ENCODE measurements around the gene TRPC6. TPM values are rescaled to one million over a fixed set of nuclear protein-coding genes. Genes with fewer than 3 reads are reported as not detected.

The TRPC6 gene
- total and polyA plus RNA-seq, 9 of the 15 experiments (the other 6 are each of a cell fraction or from before 2014, with no cell fraction given) = not detected

DNA sequence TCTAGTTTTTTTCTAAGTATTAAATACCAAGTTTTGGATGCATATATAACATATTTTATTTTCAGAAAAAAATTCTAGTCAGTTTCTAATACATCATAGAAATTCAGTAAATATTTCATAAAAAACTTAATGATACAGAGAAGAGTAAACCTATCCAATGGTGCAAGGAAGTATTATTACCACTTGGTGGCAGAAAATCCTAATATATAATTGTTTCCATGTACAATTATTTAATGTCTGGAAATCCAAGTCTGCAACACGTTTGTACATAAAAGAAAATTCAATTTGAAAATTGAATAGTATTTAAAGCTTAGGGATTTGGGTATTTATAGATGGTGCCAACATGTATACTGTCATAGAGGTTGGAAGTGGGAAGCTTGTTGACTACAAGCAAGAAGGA lies 127.0 kb downstream of the TRPC6 start:
- POLR2A ChIA-PET = no interaction called here
- H3K79me2 ChIP-seq (ENCODE audit: control insufficient read depth, insufficient read depth, low read length) = no peaks in the 10 kb centered on the region
- H3K4me1 ChIP-seq (replicated peaks in 1 of 2; ENCODE audit: control insufficient read depth in 2 of 2, insufficient read depth in 2 of 2, low read length in 2 of 2) = no peaks in the 10 kb centered on the region
- no peaks in the 10 kb centered on the region for H3K9me1 ChIP-seq (ENCODE audit: control insufficient read depth, insufficient read depth, low read length)
- no peak overlapping the region for H3K9ac ChIP-seq (ENCODE audit: insufficient read depth in 1 of 2, low read depth in 2 of 2, low read length in 2 of 2)
- FAIRE-seq (no peak), DNase-seq (ENCODE audit: extremely low read depth in 1 of 4, low spot score in 3 of 4) (no peak), ATAC-seq (no peak)
- no peaks in the 10 kb centered on the region for H3K27me3 ChIP-seq (ENCODE audit: control insufficient read depth in 2 of 2, insufficient read depth in 2 of 2, low read length in 2 of 2)
- no peak overlapping the region for H3K4me2 ChIP-seq (ENCODE audit: insufficient read depth, low read length)
- CTCF ChIA-PET (ENCODE audit: low intra/inter-chr PET ratio) = no interaction called here
- no peaks in the 10 kb centered on the region for H4K20me1 ChIP-seq (replicated peaks; ENCODE audit: control insufficient read depth, insufficient read depth, low read length)
- no peak overlapping the region for H2AFZ ChIP-seq (ENCODE audit: low read depth, low read length)
- no TSS peak for BruUV-seq (replicated peaks)
- no peaks in the 10 kb centered on the region; the same call in none of the 2 replicates for H3K9me3 ChIP-seq (replicated peaks; ENCODE audit: control insufficient read depth, insufficient read depth, low read depth, low read length)
- 0% methylated on average over 1 of the region's 1 CpG for WGBS (ENCODE audit: insufficient coverage, low coverage, missing lambda C conversion rate)
- TF ChIP-seq RBM34 (IDR thresholded peaks at IDR 0.05; ENCODE audit: borderline replicate concordance, insufficient read depth, low read length) (no peak), NR1H2 (CRISPR knock-in tag; IDR thresholded peaks at IDR 0.05) (no peak), CREM (IDR thresholded peaks at IDR 0.05; ENCODE audit: low read depth) (no peak), ZFP1 (CRISPR knock-in tag; IDR thresholded peaks at IDR 0.05) (no peak), ZBTB1 (CRISPR knock-in tag; IDR thresholded peaks at IDR 0.05; ENCODE audit: borderline replicate concordance, low read depth) (no peak)
- TF ChIP-seq, protein P1, sequence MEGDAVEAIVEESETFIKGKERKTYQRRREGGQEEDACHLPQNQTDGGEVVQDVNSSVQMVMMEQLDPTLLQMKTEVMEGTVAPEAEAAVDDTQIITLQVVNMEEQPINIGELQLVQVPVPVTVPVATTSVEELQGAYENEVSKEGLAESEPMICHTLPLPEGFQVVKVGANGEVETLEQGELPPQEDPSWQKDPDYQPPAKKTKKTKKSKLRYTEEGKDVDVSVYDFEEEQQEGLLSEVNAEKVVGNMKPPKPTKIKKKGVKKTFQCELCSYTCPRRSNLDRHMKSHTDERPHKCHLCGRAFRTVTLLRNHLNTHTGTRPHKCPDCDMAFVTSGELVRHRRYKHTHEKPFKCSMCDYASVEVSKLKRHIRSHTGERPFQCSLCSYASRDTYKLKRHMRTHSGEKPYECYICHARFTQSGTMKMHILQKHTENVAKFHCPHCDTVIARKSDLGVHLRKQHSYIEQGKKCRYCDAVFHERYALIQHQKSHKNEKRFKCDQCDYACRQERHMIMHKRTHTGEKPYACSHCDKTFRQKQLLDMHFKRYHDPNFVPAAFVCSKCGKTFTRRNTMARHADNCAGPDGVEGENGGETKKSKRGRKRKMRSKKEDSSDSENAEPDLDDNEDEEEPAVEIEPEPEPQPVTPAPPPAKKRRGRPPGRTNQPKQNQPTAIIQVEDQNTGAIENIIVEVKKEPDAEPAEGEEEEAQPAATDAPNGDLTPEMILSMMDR (IDR thresholded peaks at IDR 0.05 in 2 of 3, conservative IDR thresholded peaks at IDR 0.05 in 1 of 3; ENCODE audit: insufficient read depth in 2 of 3, low read depth in 1 of 3, low read length in 3 of 3) = no peak
- no peaks in the 10 kb centered on the region for H3K36me3 ChIP-seq (ENCODE audit: control insufficient read depth, insufficient read depth, low read length)
- intact Hi-C loops (cut with micrococcal nuclease) = no loop called here
- H3K27ac ChIP-seq (ENCODE audit: extremely low read depth, low read depth, low read length) = no peak overlapping the region
- H3K4me3 ChIP-seq = no peak overlapping the region
- in situ Hi-C loops (cut with MboI) = no loop called here

Measured in K562 (cell line).